Stimulated activated CD8-positive, alpha-beta memory T cell treated with anti-CD3 and anti-CD28 coated beads, Interleukin-12 subunit alpha, Interleukin-12 subunit beta, amount 100 ng/mL, for 24 hours (primary cell): ENCODE measurements around the gene ITPR1.

ENCODE experiments used
- DNase-seq: peaks from one replicate; pipeline ENCODE4 v3.0.0-alpha.2; 2020; ENCODE audit errors: extremely low read depth

ITPR1 gene

GRCh38 chr3:4895838-4896237 is 402.7 kb downstream of the ITPR1 start:
- no peak for DNase-seq
